Measurements from ENCODE around the gene SMPD3. TPM values are rescaled to one million over a fixed set of nuclear protein-coding genes. Genes with fewer than 3 reads are reported as not detected.

SMPD3 gene
- total RNA-seq, 8 experiments from 2014 or later: 0.51 to 28.4 (median 20.1) TPM

GRCh38 chr16:68404736-68405345 lies 43.5 kb downstream of the SMPD3 start:
- in situ Hi-C loops (cut with MboI; ENCODE audit: low pct_unique_long_range_greater_than_20kb in 2 of 9, low sequenced_read_pairs in 9 of 9, unreplicated experiment in 9 of 9): no loop called here
- no peak overlapping the region for H3K27ac ChIP-seq
- WGBS, 10 experiments: 20 to 80% (median 73%) methylated on average over 3 to 8 of the region's 8 CpGs; no CpG with 5 or more reads in 5 of the 10 experiments
- no peak for ATAC-seq (replicated peaks in 6 of 8)
- H3K4me3 ChIP-seq: no peak overlapping the region
- peaks cover 28 to 39% of the 10 kb centered on the region in 2 donors for H3K4me1 ChIP-seq (replicated peaks in 1 of 2)

- no peak for ATAC-seq (replicated peaks in 6 of 8)
- no peak overlapping the region for H3K27ac ChIP-seq
- no peak overlapping the region for H3K4me3 ChIP-seq
- in situ Hi-C loops (cut with MboI; ENCODE audit: low pct_unique_long_range_greater_than_20kb in 2 of 9, low sequenced_read_pairs in 9 of 9, unreplicated experiment in 9 of 9): no loop called here
- H3K4me1 ChIP-seq (replicated peaks in 1 of 2): peaks cover 26 to 36% of the 10 kb centered on the region in 2 donors
- 74 to 100% (median 96%) methylated on average over 1 to 3 of the region's 3 CpGs; no CpG with 5 or more reads in 3 of the 10 experiments for WGBS, 10 experiments
Measured at GRCh38 chr16:68403704-68404103, 44.6 kb downstream of the SMPD3 start.

DNA sequence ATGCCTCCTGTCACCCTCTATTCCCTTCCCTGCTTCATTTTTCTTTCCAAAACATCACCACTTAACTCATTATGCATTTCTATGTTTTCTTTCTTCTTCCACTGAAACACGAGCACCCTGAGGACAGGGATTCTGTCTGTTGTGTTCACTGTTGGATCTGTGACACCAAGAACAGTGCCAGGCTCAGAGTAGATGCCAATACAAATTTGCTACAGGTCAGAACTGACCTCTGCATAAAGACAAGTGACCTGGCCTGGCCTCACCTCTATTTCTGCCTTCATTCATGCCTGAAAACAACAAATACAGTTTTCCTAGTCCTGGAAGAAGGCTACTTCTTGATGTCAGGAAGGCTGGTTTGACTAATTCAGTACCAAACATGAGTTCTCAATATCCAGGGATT lies 45.1 kb downstream of the SMPD3 start:
- no peak overlapping the region for H3K4me3 ChIP-seq
- in situ Hi-C loops (cut with MboI; ENCODE audit: low pct_unique_long_range_greater_than_20kb in 2 of 9, low sequenced_read_pairs in 9 of 9, unreplicated experiment in 9 of 9): no loop called here
- 0 to 100% (median 43%) methylated on average over 1 of the region's 1 CpG; no CpG with 5 or more reads in 4 of the 10 experiments for WGBS, 10 experiments
- H3K27ac ChIP-seq: no peak overlapping the region
- H3K4me1 ChIP-seq (replicated peaks in 1 of 2): peaks cover 23 to 32% of the 10 kb centered on the region in 2 donors
- no peak for ATAC-seq (replicated peaks in 6 of 8)

DNA sequence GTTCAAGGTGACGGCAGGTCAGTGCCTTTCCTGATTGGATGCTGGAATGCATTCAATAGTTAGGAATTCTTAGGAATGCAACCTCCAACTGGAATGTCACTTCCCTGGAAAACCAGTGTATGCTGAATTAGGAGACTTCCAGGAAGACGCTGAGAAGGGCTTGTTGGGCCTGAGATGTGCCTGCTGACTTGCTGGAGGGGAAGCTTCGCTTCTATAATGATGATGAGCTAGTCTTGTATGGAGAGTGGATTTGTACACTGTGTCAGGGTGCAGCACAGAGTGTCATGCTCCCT lies 45.6 kb downstream of the SMPD3 start:
- in situ Hi-C loops (cut with MboI; ENCODE audit: low pct_unique_long_range_greater_than_20kb in 2 of 9, low sequenced_read_pairs in 9 of 9, unreplicated experiment in 9 of 9): no loop called here
- ATAC-seq (replicated peaks in 6 of 8): no peak
- H3K4me1 ChIP-seq (replicated peaks in 1 of 2): peaks cover 23 to 31% of the 10 kb centered on the region in 2 donors
- H3K27ac ChIP-seq: peak overlapping the region in 1 of 2 donors; percentile 53
- H3K4me3 ChIP-seq: no peak overlapping the region
- WGBS, 10 experiments: 60 to 100% (median 100%) methylated on average over 1 of the region's 3 CpGs; no CpG with 5 or more reads in 6 of the 10 experiments

- Histone ChIP-seq H3K4me1 (replicated peaks in 1 of 2) (peaks cover 17 to 25% of the 10 kb centered on the region in 2 donors), H3K4me3 (no peak overlapping the region), H3K27ac (peak overlapping the region in 1 of 2 donors; percentile 53)
- WGBS, 10 experiments: 20 to 100% (median 69%) methylated on average over 1 to 12 of the region's 13 CpGs
- in situ Hi-C loops (cut with MboI; ENCODE audit: low pct_unique_long_range_greater_than_20kb in 2 of 9, low sequenced_read_pairs in 9 of 9, unreplicated experiment in 9 of 9): no loop called here
- peak in 7 of 8 experiments; percentile 38 to 87 (median 79) for ATAC-seq (replicated peaks in 6 of 8)
Measured at GRCh38 chr16:68401871-68402747, 46.2 kb downstream of the SMPD3 start.

DNA sequence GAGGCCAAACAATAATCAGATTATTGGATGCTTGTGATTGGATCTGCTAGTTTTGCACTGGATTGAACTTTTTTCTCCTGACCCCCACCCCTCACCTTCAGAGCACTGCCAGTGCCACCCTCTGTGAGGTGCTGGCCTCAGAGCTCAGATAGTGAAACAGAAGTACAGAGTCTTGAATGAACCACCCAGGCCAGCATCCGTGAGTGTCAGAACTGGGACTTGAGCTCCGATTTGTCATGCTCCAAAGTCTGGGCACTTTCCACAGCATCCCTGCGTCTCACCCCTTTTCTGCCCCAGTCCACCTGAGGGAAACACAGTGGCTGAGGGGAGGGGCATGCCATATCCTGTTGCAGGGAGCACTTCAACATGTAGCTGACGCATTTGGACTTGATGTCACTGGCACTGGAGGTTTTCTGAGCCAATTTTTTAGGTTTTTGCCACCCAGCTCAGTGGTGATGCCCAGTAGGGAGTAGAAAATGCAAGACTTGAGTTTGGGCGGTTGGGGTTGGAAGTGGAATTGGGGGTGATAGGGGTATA lies 47.3 kb downstream of the SMPD3 start:
- no peak for ATAC-seq (replicated peaks in 6 of 8)
- WGBS, 10 experiments: 60 to 100% (median 62%) methylated on average over 1 to 2 of the region's 5 CpGs; no CpG with 5 or more reads in 7 of the 10 experiments
- in situ Hi-C loops (cut with MboI; ENCODE audit: low pct_unique_long_range_greater_than_20kb in 2 of 9, low sequenced_read_pairs in 9 of 9, unreplicated experiment in 9 of 9): no loop called here
- Histone ChIP-seq H3K27ac (no peak overlapping the region), H3K4me3 (no peak overlapping the region), H3K4me1 (replicated peaks in 1 of 2) (peaks cover 8 to 14% of the 10 kb centered on the region in 2 donors)

GRCh38 chr16:68400083-68400923 lies 48.0 kb downstream of the SMPD3 start:
- no peak overlapping the region for H3K27ac ChIP-seq
- 57 to 100% (median 84%) methylated on average over 1 to 4 of the region's 5 CpGs; no CpG with 5 or more reads in 5 of the 10 experiments for WGBS, 10 experiments
- ATAC-seq (replicated peaks in 6 of 8): no peak
- peaks cover 8 to 14% of the 10 kb centered on the region in 2 donors for H3K4me1 ChIP-seq (replicated peaks in 1 of 2)
- in situ Hi-C loops (cut with MboI; ENCODE audit: low pct_unique_long_range_greater_than_20kb in 2 of 9, low sequenced_read_pairs in 9 of 9, unreplicated experiment in 9 of 9): no loop called here
- no peak overlapping the region for H3K4me3 ChIP-seq

DNA sequence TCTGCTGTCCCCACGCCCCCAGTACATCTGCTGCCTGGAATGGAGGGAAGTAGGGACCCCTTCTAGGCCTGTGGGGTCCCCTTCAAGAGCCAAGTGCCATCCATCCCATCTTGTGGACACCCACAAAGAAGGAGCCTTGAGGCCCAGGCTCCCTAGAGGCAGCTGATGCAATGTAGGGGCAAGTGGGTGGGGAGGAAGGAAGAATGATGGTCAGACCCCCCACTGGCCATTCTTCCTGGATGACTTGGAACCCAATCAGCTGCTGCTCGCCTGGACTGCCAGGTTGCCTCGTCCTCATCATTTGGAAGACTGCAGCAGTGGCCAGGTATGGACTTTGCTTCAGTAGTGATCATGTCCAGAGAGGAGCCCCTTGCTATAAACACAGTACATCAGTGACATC lies 48.9 kb downstream of the SMPD3 start:
- no peak for ATAC-seq (replicated peaks in 6 of 8)
- WGBS, 10 experiments: no CpG with 5 or more reads among the region's 3 CpGs
- in situ Hi-C loops (cut with MboI; ENCODE audit: low pct_unique_long_range_greater_than_20kb in 2 of 9, low sequenced_read_pairs in 9 of 9, unreplicated experiment in 9 of 9): loop anchor here in 3 of 9 experiments (10.0 to 25.0 kb wide), 2 partner anchors 105 to 113 kb away; no protein-coding TSS in a partner anchor
- Histone ChIP-seq H3K4me3 (no peak overlapping the region), H3K27ac (no peak overlapping the region), H3K4me1 (replicated peaks in 1 of 2) (peaks cover 8 to 14% of the 10 kb centered on the region in 2 donors)

DNA sequence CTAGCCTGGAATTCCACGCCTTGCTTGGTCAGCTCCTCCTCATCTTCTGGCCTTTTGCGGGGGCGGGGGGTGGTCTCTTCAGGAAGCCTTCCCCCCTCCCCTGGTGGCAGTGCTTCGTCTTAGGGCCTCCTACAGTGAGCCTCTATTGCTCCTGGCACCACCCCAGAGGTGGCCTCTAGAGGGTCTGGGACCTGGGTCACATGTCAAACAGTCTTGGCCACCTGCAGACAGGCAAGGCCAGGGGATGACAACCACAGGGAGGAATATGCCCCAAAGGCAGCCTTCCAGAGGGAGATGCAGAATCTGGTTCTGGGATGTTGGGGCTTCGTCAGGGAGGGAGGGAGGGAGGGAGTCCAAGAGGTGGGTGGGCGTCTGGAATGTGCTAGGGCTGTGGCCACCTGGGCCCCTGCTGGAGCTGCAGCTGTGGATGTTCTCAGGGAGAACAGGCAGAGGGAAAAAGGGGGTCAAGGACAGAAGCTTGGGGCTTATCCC lies 50.6 kb downstream of the SMPD3 start:
- Histone ChIP-seq H3K27ac (no peak overlapping the region), H3K4me3 (no peak overlapping the region), H3K4me1 (replicated peaks in 1 of 2) (peaks cover 7 to 8% of the 10 kb centered on the region in 2 donors)
- in situ Hi-C loops (cut with MboI; ENCODE audit: low pct_unique_long_range_greater_than_20kb in 2 of 9, low sequenced_read_pairs in 9 of 9, unreplicated experiment in 9 of 9): loop anchor here in 3 of 9 experiments (10.0 to 25.0 kb wide), 2 partner anchors 107 to 115 kb away; no protein-coding TSS in a partner anchor
- 0 to 100% (median 82%) methylated on average over 1 to 4 of the region's 6 CpGs; no CpG with 5 or more reads in 6 of the 10 experiments for WGBS, 10 experiments
- no peak for ATAC-seq (replicated peaks in 6 of 8)

DNA sequence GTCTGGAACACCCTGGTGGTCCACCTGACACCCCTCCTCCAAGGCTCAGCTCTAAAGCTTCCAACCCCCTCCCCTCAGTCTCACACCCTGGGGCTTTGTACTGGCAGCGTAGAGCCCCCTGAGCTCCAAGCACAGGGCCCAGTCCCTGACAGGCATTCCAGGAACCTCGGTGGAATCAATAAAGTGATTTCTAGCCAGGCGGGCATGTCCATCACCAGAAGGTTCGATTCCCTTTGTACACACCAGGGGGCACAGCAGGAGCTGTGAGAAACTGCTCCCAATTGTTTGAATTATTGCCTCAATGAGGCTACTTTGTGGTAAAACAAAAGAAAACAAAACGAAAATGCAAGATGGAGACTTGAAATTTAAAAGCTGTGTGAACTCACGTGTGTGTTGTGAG lies 51.8 kb downstream of the SMPD3 start:
- Histone ChIP-seq H3K4me1 (replicated peaks in 1 of 2) (peaks cover 2 to 4% of the 10 kb centered on the region in 2 donors), H3K27ac (no peak overlapping the region), H3K4me3 (no peak overlapping the region)
- in situ Hi-C loops (cut with MboI; ENCODE audit: low pct_unique_long_range_greater_than_20kb in 2 of 9, low sequenced_read_pairs in 9 of 9, unreplicated experiment in 9 of 9): loop anchor here in 3 of 9 experiments (10.0 to 25.0 kb wide), 2 partner anchors 108 to 116 kb away; no protein-coding TSS in a partner anchor
- WGBS, 10 experiments: 10 to 69% (median 28%) methylated on average over 1 to 5 of the region's 6 CpGs; no CpG with 5 or more reads in 3 of the 10 experiments
- peak in 5 of 8 experiments; percentile 25 to 69 (median 32) for ATAC-seq (replicated peaks in 6 of 8)

GRCh38 chr16:68395815-68396214 lies 52.5 kb downstream of the SMPD3 start:
- Histone ChIP-seq H3K27ac (no peak overlapping the region), H3K4me1 (replicated peaks in 1 of 2) (peaks cover 2 to 4% of the 10 kb centered on the region in 2 donors), H3K4me3 (no peak overlapping the region)
- in situ Hi-C loops (cut with MboI; ENCODE audit: low pct_unique_long_range_greater_than_20kb in 2 of 9, low sequenced_read_pairs in 9 of 9, unreplicated experiment in 9 of 9): loop anchor here in 3 of 9 experiments (10.0 to 25.0 kb wide), 2 partner anchors 109 to 116 kb away; no protein-coding TSS in a partner anchor
- WGBS, 10 experiments: 72 to 100% (median 97%) methylated on average over 1 to 4 of the region's 4 CpGs; no CpG with 5 or more reads in 6 of the 10 experiments
- peak in 2 of 8 experiments; percentile 36 to 57 for ATAC-seq (replicated peaks in 6 of 8)

DNA sequence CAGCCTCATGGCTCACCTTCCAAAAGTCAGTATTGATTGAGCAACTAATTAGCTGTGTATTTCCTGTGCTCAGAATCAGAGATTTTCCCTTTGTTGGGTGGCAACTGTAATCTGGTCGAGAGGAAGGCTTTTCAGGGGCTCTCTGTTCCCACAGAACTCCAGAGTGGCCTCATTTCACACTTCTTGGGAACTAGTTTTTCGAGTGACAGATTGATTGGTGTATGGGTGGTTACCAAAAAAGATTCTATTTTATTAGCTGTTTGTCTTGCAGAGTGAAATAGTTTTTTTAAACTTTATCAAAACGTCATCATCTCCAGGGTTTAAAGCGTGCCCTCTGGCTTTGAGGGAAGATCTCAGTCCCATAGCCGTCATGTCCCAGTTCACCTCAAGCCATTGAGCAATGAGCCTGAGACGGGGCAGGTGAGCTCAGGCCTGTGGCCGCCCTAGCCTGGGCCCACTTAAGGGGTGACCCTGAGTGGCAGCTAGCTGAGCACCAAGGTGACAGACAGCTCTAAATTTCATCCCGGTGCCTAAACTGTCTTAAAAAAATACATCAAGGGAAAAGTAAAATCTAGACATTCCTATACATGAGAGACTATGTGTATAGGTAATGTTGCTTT lies 53.0 kb downstream of the SMPD3 start:
- H3K4me3 ChIP-seq: no peak overlapping the region
- H3K27ac ChIP-seq: no peak overlapping the region
- ATAC-seq (replicated peaks in 6 of 8): no peak
- WGBS, 10 experiments: 17 to 100% (median 72%) methylated on average over 1 to 8 of the region's 8 CpGs
- peaks cover 2 to 4% of the 10 kb centered on the region in 2 donors for H3K4me1 ChIP-seq (replicated peaks in 1 of 2)
- in situ Hi-C loops (cut with MboI; ENCODE audit: low pct_unique_long_range_greater_than_20kb in 2 of 9, low sequenced_read_pairs in 9 of 9, unreplicated experiment in 9 of 9): loop anchor here in 3 of 9 experiments (10.0 to 25.0 kb wide), 2 partner anchors 110 to 117 kb away; no protein-coding TSS in a partner anchor

Measured in motor neuron (in vitro differentiated cells).